Duodenal mucosa (tissue), 2 donors: ENCODE measurements around the gene ZGPAT.
"Not testable (repeated sequence)": the region's sequence is repeated elsewhere in the genome, so short reads cannot be mapped to it uniquely, and the experiment has no call there.

ENCODE experiments used
- H3K27ac ChIP-seq: one replicate; pipeline ENCODE4 v1.7.0; 2013; ENCODE audit warnings: low read depth, low read length
- H3K27me3 ChIP-seq, 2 donors: one replicate each; pipeline ENCODE4 v1.7.0; 2013; ENCODE audit warnings: low read length in 2 of 2, control low read depth in 1 of 2; ENCODE audit not compliant: insufficient read depth in 2 of 2, control insufficient read depth in 1 of 2
- H3K36me3 ChIP-seq, 2 donors: one replicate each; pipeline ENCODE4 v1.7.0; 2013; ENCODE audit warnings: low read length in 2 of 2, control low read depth in 1 of 2; ENCODE audit not compliant: insufficient read depth in 2 of 2, control insufficient read depth in 1 of 2
- H3K4me1 ChIP-seq, 2 donors: one replicate each; pipeline ENCODE4 v1.7.0; 2013; ENCODE audit warnings: low read length in 2 of 2, control low read depth in 1 of 2; ENCODE audit not compliant: insufficient read depth in 2 of 2, control insufficient read depth in 1 of 2
- H3K4me3 ChIP-seq, 2 donors: one replicate each; pipeline ENCODE4 v1.7.0; 2013; ENCODE audit warnings: low read length in 2 of 2, low read depth in 1 of 2
- H3K9ac ChIP-seq, 2 donors: one replicate each; pipeline ENCODE4 v1.7.0; 2013; ENCODE audit warnings: low read length in 2 of 2, low read depth in 1 of 2
- H3K9me3 ChIP-seq, 2 donors: one replicate each; pipeline ENCODE4 v1.7.0; 2013; ENCODE audit warnings: low read length in 2 of 2, control low read depth in 1 of 2; ENCODE audit not compliant: control insufficient read depth in 1 of 2

The ZGPAT gene

DNA sequence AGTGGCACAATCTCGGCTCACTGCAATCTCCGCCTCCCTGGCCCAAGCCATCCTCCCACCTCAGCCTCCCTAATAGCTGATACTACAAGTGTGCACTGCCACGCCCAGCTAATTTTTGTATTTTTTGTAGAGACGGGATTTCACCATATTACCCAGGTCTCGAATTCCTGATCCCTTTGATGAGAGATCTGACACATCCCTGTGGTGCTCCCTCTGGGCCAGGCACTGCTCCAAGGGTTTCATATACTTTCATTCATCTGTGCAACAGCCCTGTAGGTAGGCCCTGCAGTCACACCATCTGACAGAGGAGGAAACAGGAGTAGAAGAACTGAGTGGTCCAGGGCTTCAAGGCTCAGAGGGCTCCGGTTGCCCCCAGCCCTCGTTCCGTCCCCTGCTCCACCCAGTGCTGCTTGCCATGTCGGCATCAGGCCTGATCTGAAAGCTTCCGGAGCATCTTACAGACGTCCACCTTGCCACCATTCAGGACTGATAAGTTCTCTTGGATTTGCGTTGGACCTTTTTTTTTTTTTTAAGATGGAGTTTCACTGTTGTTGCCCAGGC, 3.3 kb downstream of the ZGPAT start:
- Histone ChIP-seq H3K27ac (no peak overlapping the region), H3K9ac (no peak overlapping the region), H3K4me3 (no peak overlapping the region), H3K4me1 (peaks cover 17 to 19% of the 10 kb centered on the region in 2 donors), H3K9me3 (peaks cover 4 to 5% of the 10 kb centered on the region in 2 donors), H3K27me3 (no peaks in the 10 kb centered on the region), H3K36me3 (peaks cover 0 to 34% of the 10 kb centered on the region in 2 donors)

GRCh38 chr20:63712191-63712590, 4.4 kb downstream of the ZGPAT start:
- Histone ChIP-seq H3K9ac (no peak overlapping the region), H3K36me3 (peaks cover 0 to 32% of the 10 kb centered on the region in 2 donors), H3K27ac (no peak overlapping the region), H3K4me1 (peaks cover 8 to 10% of the 10 kb centered on the region in 2 donors), H3K9me3 (peaks cover 4 to 5% of the 10 kb centered on the region in 2 donors), H3K4me3 (no peak overlapping the region), H3K27me3 (no peaks in the 10 kb centered on the region)

- Histone ChIP-seq H3K27me3 (no peaks in the 10 kb centered on the region), H3K9ac (no peak overlapping the region), H3K9me3 (peaks cover 5 to 9% of the 10 kb centered on the region in 2 donors), H3K36me3 (peaks cover 0 to 43% of the 10 kb centered on the region in 2 donors), H3K4me1 (no peaks in the 10 kb centered on the region), H3K27ac (no peak overlapping the region), H3K4me3 (no peak overlapping the region)
Observed at GRCh38 chr20:63714858-63715257, 7.0 kb downstream of the ZGPAT start.

GRCh38 chr20:63718996-63719395, 11.2 kb downstream of the ZGPAT start:
- H3K4me1 ChIP-seq, result no peaks in the 10 kb centered on the region
- H3K27ac ChIP-seq, result no peak overlapping the region
- no peaks in the 10 kb centered on the region for H3K27me3 ChIP-seq
- no peak overlapping the region for H3K4me3 ChIP-seq
- peaks cover 0 to 40% of the 10 kb centered on the region in 2 donors for H3K36me3 ChIP-seq
- peaks cover 5 to 9% of the 10 kb centered on the region in 2 donors for H3K9me3 ChIP-seq
- no peak overlapping the region for H3K9ac ChIP-seq

DNA sequence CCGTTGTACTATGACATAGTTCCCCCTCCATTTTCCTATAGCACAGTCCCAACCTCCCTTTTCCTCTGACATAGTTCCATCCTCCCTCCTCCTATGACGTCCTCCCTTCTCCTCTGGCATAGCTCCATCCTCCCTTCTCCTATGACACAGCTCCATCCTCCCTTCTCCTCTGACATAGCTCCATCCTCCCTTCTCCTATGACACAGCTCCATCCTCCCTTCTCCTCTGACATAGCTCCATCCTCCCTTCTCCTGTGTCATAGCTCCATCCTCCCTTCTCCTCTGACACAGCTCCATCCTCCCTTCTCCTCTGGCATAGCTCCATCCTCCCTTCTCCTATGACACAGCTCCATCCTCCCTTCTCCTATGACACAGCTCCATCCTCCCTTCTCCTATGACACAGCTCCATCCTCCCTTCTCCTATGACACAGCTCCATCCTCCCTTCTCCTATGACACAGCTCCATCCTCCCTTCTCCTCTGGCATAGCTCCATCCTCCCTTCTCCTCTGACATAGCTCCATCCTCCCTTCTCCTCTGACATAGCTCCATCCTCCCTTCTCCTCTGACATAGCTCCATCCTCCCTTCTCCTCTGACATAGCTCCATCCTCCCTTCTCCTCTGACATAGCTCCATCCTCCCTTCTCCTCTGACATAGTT, 15.3 kb downstream of the ZGPAT start:
- peaks cover 0 to 24% of the 10 kb centered on the region in 2 donors for H3K36me3 ChIP-seq
- not testable (repeated sequence) for H3K27me3 ChIP-seq, H3K9me3 ChIP-seq, H3K9ac ChIP-seq, H3K27ac ChIP-seq, H3K4me3 ChIP-seq, H3K4me1 ChIP-seq

GRCh38 chr20:63730189-63730733, 22.4 kb downstream of the ZGPAT start:
- H3K27ac ChIP-seq, H3K27me3 ChIP-seq, H3K9ac ChIP-seq, H3K4me3 ChIP-seq, H3K9me3 ChIP-seq: not testable (repeated sequence)
- H3K36me3 ChIP-seq, result peaks cover 25 to 45% of the 10 kb centered on the region in 2 donors
- H3K4me1 ChIP-seq, result peaks cover 4 to 41% of the 10 kb centered on the region in 2 donors

DNA sequence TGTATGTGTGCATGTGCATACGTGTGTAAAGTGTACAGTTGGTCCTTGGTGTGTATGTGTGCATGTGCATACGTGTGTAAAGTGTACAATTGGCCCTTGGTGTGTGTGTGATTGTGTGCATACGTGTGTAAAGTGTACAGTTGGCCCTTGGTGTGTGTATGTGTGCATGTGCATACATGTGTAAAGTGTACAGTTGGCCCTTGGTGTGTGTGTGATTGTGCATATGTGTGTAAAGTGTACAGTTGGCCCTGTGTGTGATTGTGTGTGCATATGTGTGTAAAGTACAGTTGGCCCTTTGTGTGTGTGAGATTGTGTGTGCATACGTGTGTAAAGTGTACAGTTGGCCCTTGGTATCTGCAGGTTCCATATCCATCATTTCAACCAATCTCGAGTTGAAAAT, 23.6 kb downstream of the ZGPAT start:
- Histone ChIP-seq H3K27ac (no peak overlapping the region), H3K4me3 (no peak overlapping the region), H3K9me3 (no peaks in the 10 kb centered on the region), H3K36me3 (peaks cover 25 to 49% of the 10 kb centered on the region in 2 donors), H3K9ac (no peak overlapping the region), H3K4me1 (peaks cover 12 to 52% of the 10 kb centered on the region in 2 donors), H3K27me3 (no peaks in the 10 kb centered on the region)

DNA sequence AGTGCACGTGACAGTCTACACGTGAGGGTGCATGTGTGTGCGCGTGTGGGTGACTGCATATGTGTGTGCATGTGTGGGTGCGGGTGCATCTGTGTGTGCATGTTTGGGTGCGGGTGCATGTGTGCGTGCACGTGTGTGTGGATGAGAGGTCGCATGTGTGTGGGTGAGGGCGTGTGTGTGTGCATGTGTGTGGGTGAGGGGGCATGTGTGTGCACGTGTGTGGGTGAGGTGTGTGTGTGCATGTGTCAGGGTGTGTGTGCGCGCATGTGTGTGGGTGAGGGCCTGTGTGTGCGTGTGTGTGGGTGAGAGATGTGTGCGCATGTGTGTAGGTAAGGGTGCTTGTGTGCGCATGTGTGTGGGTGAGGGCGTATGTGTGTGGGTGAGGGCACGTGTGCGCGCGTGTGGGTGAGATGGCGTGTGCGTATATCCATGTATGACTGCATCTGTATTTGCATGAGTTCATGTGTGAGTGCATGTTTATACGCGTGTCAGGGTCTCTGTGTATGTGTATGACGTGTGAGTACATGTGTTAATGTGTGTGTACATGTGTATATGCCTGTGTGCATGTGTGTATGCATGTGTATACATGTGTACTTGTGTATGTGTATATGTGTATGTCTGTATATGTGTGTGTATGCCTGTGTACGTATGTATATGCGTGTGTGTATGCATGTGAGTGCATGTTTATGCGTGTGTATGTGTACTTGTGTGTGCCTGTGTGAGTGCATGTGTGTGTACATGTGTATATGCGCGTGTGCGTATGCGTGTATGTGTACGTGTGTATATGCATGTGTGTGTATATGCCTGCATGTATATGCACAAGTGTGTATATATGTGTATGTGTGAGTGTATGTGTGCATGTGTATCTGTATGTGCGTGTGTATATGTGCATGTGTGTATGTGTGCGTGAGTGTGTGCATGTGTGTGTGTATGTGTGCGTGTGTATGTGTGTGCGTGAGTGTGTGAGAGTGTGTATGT, 24.6 kb downstream of the ZGPAT start:
- H3K9me3 ChIP-seq, result no peaks in the 10 kb centered on the region
- peaks cover 16 to 56% of the 10 kb centered on the region in 2 donors for H3K4me1 ChIP-seq
- H3K9ac ChIP-seq, result no peak overlapping the region
- H3K36me3 ChIP-seq, result peaks cover 25 to 49% of the 10 kb centered on the region in 2 donors
- no peak overlapping the region for H3K27ac ChIP-seq
- H3K4me3 ChIP-seq, result no peak overlapping the region
- H3K27me3 ChIP-seq, result no peaks in the 10 kb centered on the region

- Histone ChIP-seq H3K9ac (no peak overlapping the region), H3K36me3 (peaks cover 25 to 49% of the 10 kb centered on the region in 2 donors), H3K4me1 (peaks cover 18 to 56% of the 10 kb centered on the region in 2 donors), H3K27me3 (no peaks in the 10 kb centered on the region), H3K4me3 (no peak overlapping the region), H3K9me3 (no peaks in the 10 kb centered on the region), H3K27ac (no peak overlapping the region)
Observed at GRCh38 chr20:63733117-63733516, 25.3 kb downstream of the ZGPAT start.
